Mesenchymal stem cell (in vitro differentiated cells and primary cell): ENCODE results near the gene DDX52.
"Not testable (repeated sequence)": the region's sequence is repeated elsewhere in the genome, so short reads cannot be mapped to it uniquely, and the experiment has no call there.

Experiments
- DNase-seq: peaks from one replicate; pipeline ENCODE4 v3.0.0-alpha.2; 2013
- H2AFZ ChIP-seq: one replicate; pipeline ENCODE4 v1.6.1; 2013; ENCODE audit warnings: low read depth, mild to moderate bottlenecking, control low read depth, inconsistent platforms, low read length, moderate library complexity
- H2AK5ac ChIP-seq: 2 replicates; pipeline ENCODE4 v1.6.1; 2013; ENCODE audit warnings: low read length, moderate library complexity, mild to moderate bottlenecking, inconsistent platforms; ENCODE audit not compliant: severe bottlenecking
- H2BK120ac ChIP-seq: one replicate; pipeline ENCODE4 v1.6.1; 2013; ENCODE audit warnings: low read depth, mild to moderate bottlenecking, inconsistent platforms, low read length, moderate library complexity
- H2BK12ac ChIP-seq, 2 experiments: one replicate each; pipeline ENCODE4 v1.6.1; 2013; ENCODE audit warnings: inconsistent platforms in 2 of 2, low read length in 2 of 2, mild to moderate bottlenecking in 2 of 2, moderate library complexity in 2 of 2, control low read depth in 1 of 2
- H2BK15ac ChIP-seq: one replicate; pipeline ENCODE4 v1.6.1; 2013; ENCODE audit warnings: mild to moderate bottlenecking, low read depth, inconsistent platforms; ENCODE audit not compliant: poor library complexity, severe bottlenecking
- H2BK5ac ChIP-seq: 2 replicates; pipeline ENCODE4 v1.6.1; 2013; ENCODE audit warnings: low read depth, mild to moderate bottlenecking, low read length, control low read depth, inconsistent platforms; ENCODE audit not compliant: poor library complexity, severe bottlenecking
- H3K14ac ChIP-seq, 2 experiments: one replicate each; pipeline ENCODE4 v1.6.1; 2013; ENCODE audit warnings: inconsistent platforms in 2 of 2, low read length in 2 of 2, control low read depth in 1 of 2, mild to moderate bottlenecking in 1 of 2, moderate library complexity in 1 of 2
- H3K18ac ChIP-seq, 2 experiments: one replicate each; pipeline ENCODE4 v1.6.1; 2013; ENCODE audit warnings: inconsistent platforms in 2 of 2, low read length in 2 of 2, control low read depth in 1 of 2, low read depth in 1 of 2, mild to moderate bottlenecking in 1 of 2
- H3K23ac ChIP-seq, 2 experiments: one replicate each; pipeline ENCODE4 v1.6.1; 2013; ENCODE audit warnings: inconsistent platforms in 2 of 2, low read length in 2 of 2, mild to moderate bottlenecking in 2 of 2, moderate library complexity in 2 of 2, control low read depth in 1 of 2
- H3K27ac ChIP-seq: 2 replicates; pipeline ENCODE4 v1.5.1; 2013; ENCODE audit warnings: mild to moderate bottlenecking, moderate library complexity, low read length, control low read depth, inconsistent platforms; ENCODE audit not compliant: poor library complexity, severe bottlenecking
- H3K27me3 ChIP-seq, 2 experiments: 2 replicates each; pipeline versions ENCODE4 v1.6.1 to v1.7.0; 2013; ENCODE audit warnings: low read length in 2 of 2, mild to moderate bottlenecking in 2 of 2, moderate library complexity in 2 of 2, control low read depth in 1 of 2, inconsistent platforms in 1 of 2; ENCODE audit not compliant: control insufficient read depth in 1 of 2, insufficient read depth in 1 of 2
- H3K36me3 ChIP-seq, 2 experiments: 2 replicates each; pipeline versions ENCODE4 v1.6.1 to v1.7.0; 2013; ENCODE audit warnings: low read length in 2 of 2, control low read depth in 1 of 2, inconsistent platforms in 1 of 2, low read depth in 1 of 2, mild to moderate bottlenecking in 1 of 2; ENCODE audit not compliant: insufficient read depth in 2 of 2, control insufficient read depth in 1 of 2
- H3K4ac ChIP-seq, 2 experiments: one replicate each; pipeline ENCODE4 v1.6.1; 2013; ENCODE audit warnings: inconsistent platforms in 2 of 2, low read length in 2 of 2, mild to moderate bottlenecking in 2 of 2, moderate library complexity in 2 of 2, control low read depth in 1 of 2, low read depth in 1 of 2
- H3K4me1 ChIP-seq: 2 replicates; pipeline ENCODE4 v1.6.1; 2013; ENCODE audit warnings: low read depth, low read length, control low read depth; ENCODE audit not compliant: control insufficient read depth, insufficient read depth
- H3K4me2 ChIP-seq: 2 replicates; pipeline ENCODE4 v1.6.1; 2013; ENCODE audit warnings: low read length, mild to moderate bottlenecking, inconsistent platforms; ENCODE audit not compliant: poor library complexity, severe bottlenecking
- H3K4me3 ChIP-seq, 2 experiments: 2 replicates each; pipeline versions ENCODE4 v1.5.1 to v1.7.0; 2013; ENCODE audit warnings: low read length in 2 of 2, mild to moderate bottlenecking in 2 of 2, control low read depth in 1 of 2, low read depth in 1 of 2; ENCODE audit not compliant: insufficient read depth in 1 of 2
- H3K79me1 ChIP-seq: replicated peaks from 2 replicates; pipeline ENCODE4 v1.6.1; 2013; ENCODE audit warnings: mild to moderate bottlenecking, control low read depth, low read length, inconsistent platforms; ENCODE audit not compliant: poor library complexity, severe bottlenecking
- H3K9ac ChIP-seq: 2 replicates; pipeline ENCODE4 v1.7.0; 2013; ENCODE audit warnings: mild to moderate bottlenecking, low read length, moderate library complexity
- H3K9me3 ChIP-seq: 2 replicates; pipeline ENCODE4 v1.7.0; 2013; ENCODE audit warnings: mild to moderate bottlenecking, low read length; ENCODE audit not compliant: control insufficient read depth
- H4K8ac ChIP-seq: one replicate; pipeline ENCODE4 v1.6.1; 2013; ENCODE audit warnings: inconsistent platforms, mild to moderate bottlenecking, low read length, moderate library complexity
- H4K91ac ChIP-seq: one replicate; pipeline ENCODE4 v1.6.1; 2013; ENCODE audit warnings: mild to moderate bottlenecking, low read length, inconsistent platforms
- WGBS: methylation state at CpG from one replicate; pipeline ENCODE4 v1.1.7; 2013; ENCODE audit warnings: mixed read lengths; 5-methylcytosine and 5-hydroxymethylcytosine counted together

The DDX52 gene

GRCh38 chr17:37616430-37616829, 26.8 kb downstream of the DDX52 start:
- not testable (repeated sequence) for H3K27ac ChIP-seq, H3K4me3 ChIP-seq, H3K14ac ChIP-seq, H3K4me1 ChIP-seq, H3K27me3 ChIP-seq, H2AFZ ChIP-seq, H2BK120ac ChIP-seq, H4K8ac ChIP-seq, H4K91ac ChIP-seq, H3K4ac ChIP-seq, H2BK15ac ChIP-seq, H3K9ac ChIP-seq, H3K23ac ChIP-seq, DNase-seq, H3K18ac ChIP-seq, H2AK5ac ChIP-seq, H3K9me3 ChIP-seq, H3K79me1 ChIP-seq, H2BK5ac ChIP-seq, H2BK12ac ChIP-seq, H3K4me2 ChIP-seq
- peaks cover 14 to 76% of the 10 kb centered on the region in 2 experiments for H3K36me3 ChIP-seq
- 98% methylated on average over 5 of the region's 6 CpGs for WGBS

GRCh38 chr17:37614823-37615222, 28.4 kb downstream of the DDX52 start:
- Histone ChIP-seq H3K4me3 (no peak overlapping the region), H3K27ac (peak overlapping the region; percentile 41), H3K23ac (no peak overlapping the region), H3K79me1 (peaks cover 6% of the 10 kb centered on the region), H2BK5ac (no peak overlapping the region), H3K36me3 (peaks cover 14 to 60% of the 10 kb centered on the region in 2 experiments), H2BK120ac (no peak overlapping the region), H2BK12ac (no peak overlapping the region), H3K4me2 (no peak overlapping the region), H2AFZ (no peak overlapping the region), H3K27me3 (no peaks in the 10 kb centered on the region), H3K9ac (peak overlapping the region; percentile 83), H2AK5ac (peak overlapping the region; percentile 27), H4K91ac (no peak overlapping the region), H3K9me3 (no peaks in the 10 kb centered on the region), H3K14ac (no peak overlapping the region), H3K18ac (no peak overlapping the region), H3K4ac (no peak overlapping the region), H4K8ac (no peak overlapping the region), H2BK15ac (no peak overlapping the region), H3K4me1 (peaks cover 1% of the 10 kb centered on the region)
- 98% methylated on average over 2 of the region's 2 CpGs for WGBS
- DNase-seq, result no peak

- Histone ChIP-seq H3K79me1 (peaks cover 5% of the 10 kb centered on the region), H3K14ac (no peak overlapping the region), H3K4me1 (peaks cover 1% of the 10 kb centered on the region), H3K4me2 (no peak overlapping the region), H4K8ac (no peak overlapping the region), H2AK5ac (no peak overlapping the region), H3K4me3 (no peak overlapping the region), H3K36me3 (peaks cover 12 to 56% of the 10 kb centered on the region in 2 experiments), H3K18ac (no peak overlapping the region), H3K9me3 (no peaks in the 10 kb centered on the region), H3K23ac (no peak overlapping the region), H2BK15ac (no peak overlapping the region), H4K91ac (no peak overlapping the region), H3K27me3 (no peaks in the 10 kb centered on the region), H3K4ac (no peak overlapping the region), H2AFZ (no peak overlapping the region), H2BK5ac (no peak overlapping the region), H2BK120ac (no peak overlapping the region), H3K27ac (no peak overlapping the region), H3K9ac (peak overlapping the region; percentile 83), H2BK12ac (no peak overlapping the region)
- DNase-seq, result peak; percentile 81
- WGBS, result 67% methylated on average over 5 of the region's 5 CpGs
Measured at GRCh38 chr17:37614391-37614790, 28.9 kb downstream of the DDX52 start.

- Histone ChIP-seq H3K36me3 (peaks cover 5 to 28% of the 10 kb centered on the region in 2 experiments), H2AK5ac (no peak overlapping the region), H3K23ac (no peak overlapping the region), H3K4me1 (peaks cover 6% of the 10 kb centered on the region), H2BK12ac (no peak overlapping the region), H3K27ac (no peak overlapping the region), H3K4me2 (no peak overlapping the region), H4K91ac (no peak overlapping the region), H3K27me3 (no peaks in the 10 kb centered on the region), H2BK120ac (no peak overlapping the region), H2AFZ (no peak overlapping the region), H2BK15ac (no peak overlapping the region), H3K79me1 (peaks cover 2% of the 10 kb centered on the region), H3K4me3 (no peak overlapping the region), H3K9me3 (no peaks in the 10 kb centered on the region), H3K9ac (peak overlapping the region; percentile 96), H3K18ac (no peak overlapping the region), H2BK5ac (no peak overlapping the region), H3K4ac (no peak overlapping the region), H4K8ac (no peak overlapping the region), H3K14ac (no peak overlapping the region)
- peak; percentile 17 for DNase-seq
- WGBS, result 88% methylated on average over 1 of the region's 1 CpG
Measured at GRCh38 chr17:37610971-37611370, 32.3 kb downstream of the DDX52 start.
